GM19467 (cell line): ENCODE results near the gene ACBD6.

Source experiments
- ATAC-seq: cut with Tn5 transposase; IDR thresholded peaks from one replicate; pipeline ENCODE4 v1.9.1; 2021; ENCODE audit warnings: mild to moderate bottlenecking, moderate library complexity; ENCODE audit not compliant: unreplicated experiment

The ACBD6 gene

DNA sequence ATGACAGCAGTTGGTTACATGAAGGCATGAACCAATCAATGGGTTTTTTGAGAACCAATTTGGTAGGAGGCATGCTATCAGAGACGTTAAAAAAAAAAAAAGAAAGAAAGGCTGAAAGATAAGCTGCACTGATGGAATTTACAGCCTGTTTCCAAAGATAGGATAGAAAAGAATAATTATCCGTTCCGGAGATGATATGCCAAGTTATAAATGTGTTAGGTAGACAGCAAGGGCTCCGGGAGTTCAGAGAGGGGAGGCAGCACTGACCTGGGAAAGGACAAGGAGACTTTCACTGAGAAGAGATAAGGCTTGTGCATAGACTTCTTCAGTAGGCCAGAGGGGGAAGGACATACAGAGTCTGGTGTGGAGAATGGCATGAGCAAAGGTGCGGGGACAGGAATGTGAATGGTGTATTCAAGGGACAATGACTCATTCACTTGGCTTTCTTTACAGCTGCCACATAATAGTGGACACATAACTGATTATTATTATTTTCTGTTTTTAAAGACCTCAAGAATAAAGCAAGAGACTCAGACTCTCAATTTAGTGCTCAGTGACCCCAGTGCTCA lies 24.8 kb upstream of the ACBD6 start:
- no peak for ATAC-seq

GRCh38 chr1:180525715-180526039 lies 23.3 kb upstream of the ACBD6 start:
- no peak for ATAC-seq

- ATAC-seq = no peak
Observed at GRCh38 chr1:180524915-180525714, 22.7 kb upstream of the ACBD6 start.

DNA sequence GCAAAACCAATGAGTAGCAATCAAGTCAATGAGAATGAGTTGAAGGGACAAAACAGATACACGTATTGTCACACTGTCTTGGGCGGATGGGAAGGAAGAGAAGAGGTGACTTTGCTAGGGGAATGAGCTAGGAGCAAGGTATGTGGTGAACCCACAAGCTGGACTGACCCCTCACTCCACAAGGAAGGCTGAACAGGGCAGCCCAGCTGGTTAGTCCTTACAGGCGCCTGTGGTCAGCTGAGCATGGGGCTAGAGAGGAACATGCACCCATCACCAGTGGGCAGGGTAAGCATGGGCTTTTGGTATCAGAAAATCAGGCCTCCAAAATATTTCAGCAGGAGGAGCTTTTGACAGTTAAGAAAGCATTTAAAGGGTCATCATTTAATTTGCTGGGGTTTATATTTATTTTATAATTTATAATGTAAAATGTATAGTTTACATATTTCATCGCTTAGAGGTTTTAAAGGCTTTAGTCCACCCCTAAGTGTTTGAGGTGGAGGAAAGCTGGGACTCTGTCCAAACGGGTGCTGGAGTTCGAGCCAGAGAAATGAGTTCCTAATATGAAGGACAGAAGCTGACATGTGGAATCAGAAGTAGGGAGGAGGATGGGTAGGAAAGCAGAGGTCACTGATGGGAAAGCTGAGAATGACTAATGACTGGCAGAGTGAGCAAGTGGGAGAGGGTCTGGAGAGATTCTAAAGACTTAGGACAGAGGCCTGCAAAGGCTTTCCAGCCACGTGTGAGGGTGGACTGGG lies 22.0 kb upstream of the ACBD6 start:
- ATAC-seq = no peak

GRCh38 chr1:180522213-180522515 lies 19.8 kb upstream of the ACBD6 start:
- ATAC-seq = no peak

DNA sequence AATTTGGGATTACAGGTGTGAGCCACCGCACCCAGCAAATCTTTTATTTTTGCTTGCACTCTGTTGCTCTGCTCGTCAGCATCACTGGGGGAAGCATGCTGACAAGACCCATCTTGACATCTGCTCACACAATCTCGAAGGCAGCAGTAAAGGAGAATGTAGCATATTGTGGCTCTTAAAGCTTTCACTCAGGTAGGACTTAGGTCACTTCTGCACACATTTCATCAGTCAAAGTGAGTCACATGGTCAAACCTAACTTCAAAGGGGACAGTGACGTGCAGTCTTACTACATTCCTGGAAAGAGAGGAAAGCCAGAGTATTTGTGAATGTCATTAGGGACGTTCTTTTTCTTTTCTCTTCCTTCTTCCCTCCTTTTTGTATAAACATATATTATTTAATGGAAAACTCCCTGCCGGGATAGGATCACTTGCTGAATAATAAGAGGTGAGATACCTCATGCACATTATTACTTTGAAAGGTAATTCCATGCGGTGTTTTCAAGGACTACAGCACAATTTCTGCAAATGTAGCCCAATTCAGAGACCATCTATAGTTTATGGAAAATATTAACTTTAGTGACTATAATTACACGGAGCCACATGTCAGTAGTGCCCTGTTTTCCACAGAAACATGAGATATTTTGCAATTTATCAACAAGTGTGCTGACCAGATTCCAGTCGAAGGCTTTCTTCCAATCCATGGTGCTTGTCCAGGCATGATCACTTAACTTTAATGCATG lies 19.3 kb upstream of the ACBD6 start:
- no peak for ATAC-seq

GRCh38 chr1:180519846-180520245 lies 17.5 kb upstream of the ACBD6 start:
- ATAC-seq = no peak

DNA sequence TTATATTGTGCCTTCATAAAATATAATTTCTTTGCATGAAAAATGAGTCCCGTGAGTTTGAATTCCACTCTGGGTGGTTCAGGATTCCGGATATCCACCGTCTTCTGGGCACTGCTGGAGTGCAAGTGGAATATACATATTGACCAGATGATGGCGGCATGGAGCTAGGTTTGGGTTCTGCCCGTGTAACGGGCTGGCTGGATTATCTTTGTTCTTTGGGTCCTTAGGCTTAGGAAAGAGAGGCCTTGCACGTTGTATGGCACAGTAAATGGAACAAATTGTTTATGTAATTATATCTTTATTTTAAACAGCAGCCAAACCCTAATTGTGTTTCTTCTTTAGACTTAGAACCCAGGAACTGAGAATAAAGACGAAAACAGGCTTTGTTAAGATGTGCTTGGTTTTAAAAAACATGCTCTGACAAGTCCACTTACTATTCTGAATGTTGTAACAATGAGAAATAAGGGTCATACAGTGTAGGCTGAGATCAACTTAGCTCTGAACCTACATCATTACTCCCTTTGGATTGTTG lies 13.5 kb upstream of the ACBD6 start:
- ATAC-seq = no peak

- no peak for ATAC-seq
Observed at GRCh38 chr1:180515364-180515763, 13.0 kb upstream of the ACBD6 start.

GRCh38 chr1:180513531-180513930 lies 11.2 kb upstream of the ACBD6 start:
- ATAC-seq = no peak

DNA sequence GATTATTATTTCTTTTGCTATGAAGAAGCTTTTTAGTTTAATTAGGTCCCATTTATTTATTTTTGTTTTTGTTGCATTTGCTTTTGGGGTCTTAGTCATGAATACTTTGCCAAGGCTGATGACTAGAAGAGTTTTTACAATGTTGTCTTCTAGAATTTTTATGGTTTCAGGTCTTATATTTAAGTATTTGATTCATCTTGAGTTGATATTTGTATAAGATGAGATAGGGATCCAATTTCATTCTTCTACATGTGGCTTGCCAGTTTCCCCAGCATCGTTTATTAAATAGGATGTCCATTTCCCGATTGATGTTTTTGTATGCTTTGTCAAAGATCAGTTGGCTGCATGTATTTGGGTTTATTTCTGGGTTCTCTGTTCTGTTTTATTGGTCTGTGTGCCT lies 8.5 kb upstream of the ACBD6 start:
- no peak for ATAC-seq

DNA sequence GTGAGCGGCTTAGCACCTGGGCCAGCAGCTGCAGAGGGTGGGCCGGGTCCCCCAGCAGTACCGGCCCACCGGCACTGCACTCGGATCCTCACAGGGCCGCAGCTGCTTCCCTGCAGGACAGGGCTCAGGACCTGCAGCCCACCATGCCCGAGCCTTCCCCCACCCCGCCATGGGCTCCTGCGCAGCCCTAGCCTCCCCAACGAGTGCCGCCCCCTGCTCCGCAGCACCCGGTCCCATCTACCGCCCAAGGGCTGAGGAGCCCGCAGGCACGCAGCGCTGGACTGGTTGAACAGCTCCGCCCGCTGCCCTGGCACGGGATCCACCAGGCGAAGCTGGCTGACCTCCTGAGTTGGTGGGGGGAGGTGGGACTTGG lies 6.3 kb upstream of the ACBD6 start:
- no peak for ATAC-seq

- no peak for ATAC-seq
Observed at GRCh38 chr1:180507795-180508724, 5.7 kb upstream of the ACBD6 start.

DNA sequence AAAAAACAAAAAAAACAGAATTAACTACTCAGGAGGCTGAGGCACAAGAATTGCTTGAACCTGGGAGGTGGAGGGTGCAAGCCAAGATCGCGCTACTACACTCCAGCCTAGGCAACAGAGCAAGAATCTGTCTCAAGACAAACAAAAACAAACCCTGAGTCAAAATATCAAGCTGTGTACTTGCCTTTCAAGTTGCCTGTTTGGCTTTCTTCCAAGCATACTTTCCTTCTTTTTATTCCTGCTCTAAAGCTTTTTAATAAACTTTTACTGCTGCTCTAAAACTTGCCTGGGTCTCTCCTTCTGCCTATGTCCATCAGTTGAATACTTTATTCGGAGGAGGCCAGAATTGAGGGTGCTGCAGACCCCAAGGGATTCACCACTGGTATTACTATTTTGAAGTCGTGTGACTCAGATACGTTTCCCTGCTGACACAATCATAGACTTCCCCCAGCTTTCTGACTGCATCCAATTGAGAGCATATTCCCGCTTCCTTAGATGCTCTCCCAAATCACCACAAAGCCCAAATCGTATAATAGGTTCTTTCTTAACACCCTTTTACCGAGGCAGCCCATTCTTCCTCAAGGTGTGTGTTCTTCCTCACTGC lies 3.5 kb upstream of the ACBD6 start:
- ATAC-seq = no peak

DNA sequence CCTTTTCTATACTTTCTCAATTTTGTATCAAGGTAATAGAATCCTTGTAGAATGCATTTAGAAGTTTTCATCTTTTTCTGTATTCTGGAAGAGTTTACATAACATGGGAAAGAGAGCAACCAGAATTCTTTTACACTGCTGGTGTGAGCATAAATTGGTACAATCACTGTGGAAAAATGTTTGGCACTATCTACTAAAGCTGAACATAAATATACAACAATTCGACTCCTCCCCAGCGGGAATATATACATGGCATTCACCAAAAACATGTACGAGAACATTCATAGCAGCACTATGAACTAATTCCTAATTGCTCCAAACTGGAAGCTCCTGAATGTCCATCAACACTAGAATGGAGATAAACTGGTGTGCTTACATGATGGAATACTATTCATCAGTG lies 1.8 kb upstream of the ACBD6 start:
- ATAC-seq = no peak

DNA sequence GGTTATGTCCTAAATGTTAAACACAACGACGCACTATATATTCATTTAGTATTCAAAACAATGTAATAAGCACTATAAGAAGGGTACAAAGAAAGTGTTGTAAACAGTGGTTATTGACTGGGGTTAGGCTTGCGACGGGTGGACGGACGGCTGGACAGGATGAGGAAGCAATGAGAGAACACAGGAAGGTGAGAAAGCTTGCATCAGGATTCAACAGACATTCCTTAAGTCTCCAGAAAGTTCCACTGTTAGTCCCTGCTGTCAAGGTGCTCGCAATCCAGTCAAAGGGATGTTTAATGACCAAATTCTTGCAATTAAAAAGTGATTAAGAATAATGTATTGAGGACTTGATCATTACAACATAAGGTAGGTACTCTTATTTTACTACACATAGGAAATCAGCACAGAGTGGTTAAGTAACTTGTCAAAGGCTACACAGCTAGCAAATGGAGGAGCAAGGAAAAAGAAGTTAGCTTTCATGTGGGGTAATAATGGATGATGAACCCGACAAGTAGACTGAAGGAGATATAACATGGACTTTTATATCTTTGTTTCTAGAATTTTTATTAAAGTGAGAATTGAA lies 994 bp upstream of the ACBD6 start:
- ATAC-seq = peak; percentile 1

DNA sequence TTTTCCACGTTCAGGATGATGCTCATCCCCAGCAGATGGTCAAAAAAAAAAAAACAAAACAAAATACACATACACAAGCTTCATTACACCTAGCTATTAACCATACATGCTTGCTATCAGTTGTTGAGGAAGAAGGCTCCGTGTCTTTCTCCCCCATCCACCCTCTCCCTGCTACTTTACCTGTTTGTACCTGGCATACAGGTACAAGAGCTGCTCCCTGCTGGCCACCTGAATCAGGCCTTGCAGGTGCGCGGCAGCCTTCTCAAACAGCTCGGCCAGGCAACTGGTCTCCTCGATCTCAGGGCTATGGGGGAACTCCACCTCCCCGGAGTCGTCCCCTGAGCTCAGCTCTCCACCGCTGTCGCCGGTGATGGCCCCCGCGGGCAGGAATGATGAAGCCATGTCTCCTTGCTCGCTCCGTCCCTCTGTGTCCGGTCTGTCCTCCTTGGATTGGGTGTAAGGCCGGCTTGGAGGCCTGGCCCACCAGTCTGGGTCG lies 464 bp downstream of the ACBD6 start:
- ATAC-seq = peak; percentile 26

GRCh38 chr1:180500689-180501088 lies 1.7 kb downstream of the ACBD6 start:
- no peak for ATAC-seq

DNA sequence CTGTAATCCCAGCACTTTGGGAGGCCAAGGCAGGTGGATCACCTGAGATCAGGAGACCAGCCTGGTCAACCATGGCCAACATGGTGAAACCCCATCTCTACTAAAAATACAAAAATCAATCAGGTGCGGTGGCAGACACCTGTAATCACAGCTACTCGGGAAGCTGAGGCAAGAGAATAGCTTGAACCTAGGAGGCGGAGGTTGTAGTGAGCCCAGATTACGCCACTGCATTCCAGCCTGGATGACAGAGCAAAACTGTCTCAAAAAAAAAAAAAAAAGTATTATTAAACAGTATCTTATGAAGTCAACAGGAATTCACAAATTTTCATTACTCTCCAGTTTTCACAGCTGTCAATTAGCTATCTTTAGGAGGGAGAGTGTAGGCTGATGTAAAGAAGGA lies 3.8 kb downstream of the ACBD6 start:
- ATAC-seq = no peak
